ENCODE measurements around the gene FLRT1. TPM values are rescaled to one million over a fixed set of nuclear protein-coding genes. Genes with fewer than 3 reads are reported as not detected.

Gene FLRT1
- total and polyA plus RNA-seq, 2 of the 13 experiments (the other 11 are each of a cell fraction or from before 2014, with no cell fraction given): 0.02 to 0.08 TPM

DNA sequence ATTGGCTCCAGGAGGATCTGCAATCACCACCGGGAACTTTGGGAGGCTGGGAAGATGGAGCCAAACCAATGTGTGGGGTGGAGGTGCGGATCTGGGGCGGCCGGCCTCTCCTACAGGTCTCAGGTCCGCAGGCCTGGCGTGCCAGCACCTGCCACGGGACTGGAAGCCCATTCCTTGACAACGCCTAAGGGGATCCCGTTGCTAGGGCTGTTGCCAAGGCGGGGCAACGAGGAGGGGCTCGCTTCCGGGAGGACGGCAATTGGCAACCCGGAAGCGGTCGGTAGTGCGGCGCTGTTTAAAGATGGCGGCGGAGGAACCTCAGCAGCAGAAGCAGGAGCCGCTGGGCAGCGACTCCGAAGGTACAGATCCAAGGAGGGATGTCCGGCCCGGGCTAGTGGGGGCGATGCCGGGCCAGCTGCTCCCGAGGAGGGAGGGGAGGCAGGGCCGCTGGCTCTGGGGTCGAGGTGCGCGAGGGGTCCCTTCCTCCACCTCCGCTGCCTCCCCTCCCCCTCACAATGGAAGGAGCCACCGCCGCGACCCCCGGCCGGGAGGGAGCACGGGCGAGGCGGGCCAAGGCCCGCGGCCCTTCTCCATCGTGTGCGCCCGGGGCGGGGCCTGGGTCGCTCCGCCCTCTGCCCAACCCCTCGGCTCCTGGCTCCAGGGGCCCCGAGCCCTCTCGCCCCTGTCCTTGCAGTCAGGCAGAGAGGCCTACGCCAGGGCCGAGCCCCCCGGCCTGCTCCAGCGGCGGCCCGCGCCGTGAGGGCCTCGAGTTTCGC, 49.4 kb upstream of the FLRT1 start, which contains the start of gene OTUB1 (continued):
- TF ChIP-seq SP1 (IDR thresholded peaks at IDR 0.05) (no peak), SP1 (CRISPR knock-in tag; IDR thresholded peaks at IDR 0.05) (peak; percentile 19; the same call in 1 of the 2 replicates), KAT7 (CRISPR knock-in tag; IDR thresholded peaks at IDR 0.05; ENCODE audit: borderline replicate concordance) (peak; percentile 80; the same call in 1 of the 2 replicates), KDM6A (CRISPR knock-in tag; IDR thresholded peaks at IDR 0.05; ENCODE audit: low read depth) (no peak), ATAD3A (CRISPR knock-in tag; IDR thresholded peaks at IDR 0.05) (no peak), NFKBIZ (CRISPR knock-in tag; IDR thresholded peaks at IDR 0.05) (0 out of 2 replicates have a peak, but pooled peaks have one; percentile 45), ZC3H13 (CRISPR knock-in tag; IDR thresholded peaks at IDR 0.05) (no peak), ZNF333 (CRISPR knock-in tag; IDR thresholded peaks at IDR 0.05; ENCODE audit: borderline replicate concordance) (no peak), RELA (CRISPR knock-in tag; IDR thresholded peaks at IDR 0.05) (peak; percentile 63; the same call in 1 of the 2 replicates), ZNF772 (CRISPR knock-in tag; IDR thresholded peaks at IDR 0.05) (peak; percentile 78; the same call in 1 of the 2 replicates), ELF1 (CRISPR knock-in tag; IDR thresholded peaks at IDR 0.05) (peak; percentile 99), ZNF780A (CRISPR knock-in tag; IDR thresholded peaks at IDR 0.05) (no peak), GATAD1 (CRISPR knock-in tag; IDR thresholded peaks at IDR 0.05) (peak; percentile 92), ZNF484 (CRISPR knock-in tag; IDR thresholded peaks at IDR 0.05; ENCODE audit: borderline replicate concordance, low read depth) (no peak; the same call in 1 of the 2 replicates), NONO (IDR thresholded peaks at IDR 0.05) (no peak), NONO (CRISPR knock-in tag; conservative IDR thresholded peaks at IDR 0.05) (0 out of 2 replicates have a peak, but pooled peaks have one; percentile 49)
- TF ChIP-seq, protein P1, sequence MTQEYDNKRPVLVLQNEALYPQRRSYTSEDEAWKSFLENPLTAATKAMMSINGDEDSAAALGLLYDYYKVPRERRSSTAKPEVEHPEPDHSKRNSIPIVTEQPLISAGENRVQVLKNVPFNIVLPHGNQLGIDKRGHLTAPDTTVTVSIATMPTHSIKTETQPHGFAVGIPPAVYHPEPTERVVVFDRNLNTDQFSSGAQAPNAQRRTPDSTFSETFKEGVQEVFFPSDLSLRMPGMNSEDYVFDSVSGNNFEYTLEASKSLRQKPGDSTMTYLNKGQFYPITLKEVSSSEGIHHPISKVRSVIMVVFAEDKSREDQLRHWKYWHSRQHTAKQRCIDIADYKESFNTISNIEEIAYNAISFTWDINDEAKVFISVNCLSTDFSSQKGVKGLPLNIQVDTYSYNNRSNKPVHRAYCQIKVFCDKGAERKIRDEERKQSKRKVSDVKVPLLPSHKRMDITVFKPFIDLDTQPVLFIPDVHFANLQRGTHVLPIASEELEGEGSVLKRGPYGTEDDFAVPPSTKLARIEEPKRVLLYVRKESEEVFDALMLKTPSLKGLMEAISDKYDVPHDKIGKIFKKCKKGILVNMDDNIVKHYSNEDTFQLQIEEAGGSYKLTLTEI (CRISPR knock-in tag; conservative IDR thresholded peaks at IDR 0.05): no peak
- TF ChIP-seq, protein P2, sequence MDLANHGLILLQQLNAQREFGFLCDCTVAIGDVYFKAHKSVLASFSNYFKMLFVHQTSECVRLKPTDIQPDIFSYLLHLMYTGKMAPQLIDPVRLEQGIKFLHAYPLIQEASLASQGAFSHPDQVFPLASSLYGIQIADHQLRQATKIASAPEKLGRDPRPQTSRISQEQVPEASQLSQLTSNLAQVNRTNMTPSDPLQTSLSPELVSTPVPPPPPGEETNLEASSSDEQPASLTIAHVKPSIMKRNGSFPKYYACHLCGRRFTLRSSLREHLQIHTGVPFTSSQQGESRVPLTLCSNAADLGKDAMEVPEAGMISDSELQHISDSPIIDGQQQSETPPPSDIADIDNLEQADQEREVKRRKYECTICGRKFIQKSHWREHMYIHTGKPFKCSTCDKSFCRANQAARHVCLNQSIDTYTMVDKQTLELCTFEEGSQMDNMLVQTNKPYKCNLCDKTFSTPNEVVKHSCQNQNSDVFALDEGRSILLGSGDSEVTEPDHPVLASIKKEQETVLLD (CRISPR knock-in tag; IDR thresholded peaks at IDR 0.05; ENCODE audit: low read depth): 0 out of 2 replicates have a peak, but pooled peaks have one; percentile 36
- TF ChIP-seq, protein P3, sequence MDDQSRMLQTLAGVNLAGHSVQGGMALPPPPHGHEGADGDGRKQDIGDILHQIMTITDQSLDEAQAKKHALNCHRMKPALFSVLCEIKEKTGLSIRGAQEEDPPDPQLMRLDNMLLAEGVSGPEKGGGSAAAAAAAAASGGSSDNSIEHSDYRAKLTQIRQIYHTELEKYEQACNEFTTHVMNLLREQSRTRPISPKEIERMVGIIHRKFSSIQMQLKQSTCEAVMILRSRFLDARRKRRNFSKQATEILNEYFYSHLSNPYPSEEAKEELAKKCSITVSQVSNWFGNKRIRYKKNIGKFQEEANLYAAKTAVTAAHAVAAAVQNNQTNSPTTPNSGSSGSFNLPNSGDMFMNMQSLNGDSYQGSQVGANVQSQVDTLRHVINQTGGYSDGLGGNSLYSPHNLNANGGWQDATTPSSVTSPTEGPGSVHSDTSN (CRISPR knock-in tag; IDR thresholded peaks at IDR 0.05; ENCODE audit: borderline replicate concordance): 0 out of 2 replicates have a peak, but pooled peaks have one; percentile 36
- TF ChIP-seq, protein P4, sequence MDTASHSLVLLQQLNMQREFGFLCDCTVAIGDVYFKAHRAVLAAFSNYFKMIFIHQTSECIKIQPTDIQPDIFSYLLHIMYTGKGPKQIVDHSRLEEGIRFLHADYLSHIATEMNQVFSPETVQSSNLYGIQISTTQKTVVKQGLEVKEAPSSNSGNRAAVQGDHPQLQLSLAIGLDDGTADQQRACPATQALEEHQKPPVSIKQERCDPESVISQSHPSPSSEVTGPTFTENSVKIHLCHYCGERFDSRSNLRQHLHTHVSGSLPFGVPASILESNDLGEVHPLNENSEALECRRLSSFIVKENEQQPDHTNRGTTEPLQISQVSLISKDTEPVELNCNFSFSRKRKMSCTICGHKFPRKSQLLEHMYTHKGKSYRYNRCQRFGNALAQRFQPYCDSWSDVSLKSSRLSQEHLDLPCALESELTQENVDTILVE (CRISPR knock-in tag; IDR thresholded peaks at IDR 0.05): 0 out of 2 replicates have a peak, but pooled peaks have one; percentile 46
- TF ChIP-seq, protein P5, sequence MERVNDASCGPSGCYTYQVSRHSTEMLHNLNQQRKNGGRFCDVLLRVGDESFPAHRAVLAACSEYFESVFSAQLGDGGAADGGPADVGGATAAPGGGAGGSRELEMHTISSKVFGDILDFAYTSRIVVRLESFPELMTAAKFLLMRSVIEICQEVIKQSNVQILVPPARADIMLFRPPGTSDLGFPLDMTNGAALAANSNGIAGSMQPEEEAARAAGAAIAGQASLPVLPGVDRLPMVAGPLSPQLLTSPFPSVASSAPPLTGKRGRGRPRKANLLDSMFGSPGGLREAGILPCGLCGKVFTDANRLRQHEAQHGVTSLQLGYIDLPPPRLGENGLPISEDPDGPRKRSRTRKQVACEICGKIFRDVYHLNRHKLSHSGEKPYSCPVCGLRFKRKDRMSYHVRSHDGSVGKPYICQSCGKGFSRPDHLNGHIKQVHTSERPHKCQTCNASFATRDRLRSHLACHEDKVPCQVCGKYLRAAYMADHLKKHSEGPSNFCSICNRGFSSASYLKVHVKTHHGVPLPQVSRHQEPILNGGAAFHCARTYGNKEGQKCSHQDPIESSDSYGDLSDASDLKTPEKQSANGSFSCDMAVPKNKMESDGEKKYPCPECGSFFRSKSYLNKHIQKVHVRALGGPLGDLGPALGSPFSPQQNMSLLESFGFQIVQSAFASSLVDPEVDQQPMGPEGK (CRISPR knock-in tag; IDR thresholded peaks at IDR 0.05): peak; percentile 43; the same call in 1 of the 2 replicates
